OCI-M2 (cell line): ENCODE measurements around the gene CAMK1G.

Source experiments
- DNase-seq: peaks from one replicate; lab custom pipeline; 2025; ENCODE audit not compliant: unreplicated experiment; lab: John Stamatoyannopoulos, UW

Gene CAMK1G

DNA sequence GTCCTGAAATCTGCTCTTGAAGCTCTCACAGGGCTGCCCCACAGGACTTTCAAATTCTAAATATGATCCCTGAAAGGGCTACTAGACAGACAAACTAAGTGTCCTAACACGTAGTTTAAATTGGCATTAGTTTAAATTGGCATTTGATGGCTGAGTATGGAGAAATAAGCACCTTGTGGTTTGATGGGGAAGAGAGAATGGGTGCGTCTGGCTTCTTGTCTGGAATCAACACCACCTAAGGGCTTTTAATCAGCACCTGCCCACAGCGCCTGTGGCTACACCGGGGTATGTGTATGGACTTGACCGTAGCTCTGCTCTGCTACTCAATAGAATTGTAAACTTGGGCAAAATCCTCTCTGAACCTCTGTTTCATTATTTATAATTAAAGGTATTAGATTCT lies 74.4 kb downstream of the CAMK1G start:
- DNase-seq = no peak

DNA sequence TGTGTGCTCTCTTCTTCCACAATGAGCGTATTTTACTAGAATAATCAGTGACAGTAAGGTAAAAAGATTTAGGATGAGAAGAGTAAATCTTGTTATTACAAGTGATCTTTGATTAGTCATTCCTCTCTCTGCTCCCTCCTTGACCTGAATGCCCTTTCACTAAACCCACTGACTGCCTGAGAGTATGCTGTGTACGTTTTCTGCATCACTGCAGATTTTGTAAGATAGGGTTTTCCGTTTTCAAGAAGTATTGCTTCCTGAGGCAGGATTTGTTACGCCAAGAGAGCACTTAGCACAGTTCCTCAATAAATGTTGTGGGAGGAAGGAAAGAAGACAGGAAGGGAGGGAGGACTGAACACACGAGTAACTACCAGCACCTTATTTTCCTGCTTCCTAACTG lies 76.4 kb downstream of the CAMK1G start:
- DNase-seq = no peak

DNA sequence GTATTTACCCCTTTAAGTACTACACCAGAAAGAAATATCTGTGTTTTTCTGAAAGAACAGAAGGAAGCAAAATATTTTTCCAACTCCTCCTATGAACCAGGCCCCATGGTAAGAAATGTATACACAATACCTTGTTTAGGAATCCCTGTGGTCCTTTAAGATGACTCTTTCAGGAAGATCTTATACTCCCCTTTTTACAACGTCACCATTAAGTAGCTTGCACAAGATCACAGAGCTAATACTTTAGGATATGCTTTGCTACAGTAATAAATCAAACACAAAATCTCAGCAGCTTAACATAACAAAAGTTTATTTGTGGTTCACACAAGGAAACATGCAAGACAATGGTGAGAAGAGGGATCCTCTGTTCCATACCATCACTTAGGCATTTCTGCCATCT lies 77.6 kb downstream of the CAMK1G start:
- DNase-seq = no peak

- no peak for DNase-seq
Measured at GRCh38 chr1:209662879-209663327, 79.4 kb downstream of the CAMK1G start.
